IMR-90 (cell line): ENCODE results near the gene HCLS1. TPM values are rescaled to one million over a fixed set of nuclear protein-coding genes. Genes with fewer than 3 reads are reported as not detected.

Source experiments
- ATAC-seq: fragments of 200-7000 bp; cut with Tn5 transposase; 2 replicates; pipeline ENCODE4 v1.9.1; 2020; ENCODE audit warnings: low read depth, mild to moderate bottlenecking, moderate library complexity
- BruUV-seq: library from RNA; stranded (reverse); fragments of 400-500 nt; replicated peaks from 2 replicates; lab custom pipeline; 2021; lab: Mats Ljungman, UMichigan
- CTCF ChIA-PET: fragments of 300-600 bp; formaldehyde crosslinking; extraction: SDS; loops from one replicate; lab custom pipeline; 2021; ENCODE audit warnings: antibody characterized with exemption; lab: Yijun Ruan, JAX
- POLR2A ChIA-PET: fragments of 300-600 bp; sonication (Branson Sonifier 250); formaldehyde crosslinking; loops from one replicate; lab custom pipeline; 2022; ENCODE audit warnings: antibody characterized with exemption; ENCODE audit not compliant: unreplicated experiment; lab: Charles Lee
- DNase-seq: peaks from one replicate; pipeline ENCODE4 v3.0.0; 2013
- H2AFZ ChIP-seq: replicated peaks from 2 replicates; pipeline ENCODE3; 2013; ENCODE audit warnings: low read length, mild to moderate bottlenecking; ENCODE audit not compliant: poor library complexity
- H2AK5ac ChIP-seq: 2 replicates; pipeline ENCODE4 v1.6.1; 2013; ENCODE audit warnings: low read depth, low read length, inconsistent platforms
- H2AK9ac ChIP-seq: replicated peaks from 2 replicates; pipeline ENCODE3; 2013; ENCODE audit warnings: mild to moderate bottlenecking, low read depth, low read length, moderate library complexity; ENCODE audit not compliant: poor library complexity
- H2BK120ac ChIP-seq: 2 replicates; pipeline ENCODE4 v1.6.1; 2013; ENCODE audit warnings: low read depth, low read length, inconsistent platforms
- H2BK15ac ChIP-seq: 3 replicates; pipeline ENCODE4 v1.6.1; 2013; ENCODE audit warnings: low read depth, low read length, inconsistent platforms
- H2BK20ac ChIP-seq: 2 replicates; pipeline ENCODE4 v1.6.1; 2013; ENCODE audit warnings: low read depth, mild to moderate bottlenecking, inconsistent platforms, low read length, moderate library complexity
- H2BK5ac ChIP-seq: 2 replicates; pipeline ENCODE4 v1.6.1; 2013; ENCODE audit warnings: mild to moderate bottlenecking, low read depth, low read length, inconsistent platforms; ENCODE audit not compliant: poor library complexity, severe bottlenecking
- H3K14ac ChIP-seq: replicated peaks from 2 replicates; pipeline ENCODE4 v1.6.1; 2013; ENCODE audit warnings: low read depth, low read length, inconsistent platforms
- H3K18ac ChIP-seq: 2 replicates; pipeline ENCODE4 v1.6.1; 2013; ENCODE audit warnings: low read depth, low read length, control low read depth
- H3K23ac ChIP-seq: 2 replicates; pipeline ENCODE4 v1.6.1; 2013; ENCODE audit warnings: low read depth, low read length, inconsistent platforms
- H3K27ac ChIP-seq: 2 replicates; pipeline ENCODE4 v1.5.1; 2013; ENCODE audit warnings: mild to moderate bottlenecking, control low read depth, low read length; ENCODE audit not compliant: insufficient read depth
- H3K27me3 ChIP-seq: 2 replicates; pipeline ENCODE4 v1.6.1; 2013; ENCODE audit warnings: low read length; ENCODE audit not compliant: control insufficient read depth, insufficient read depth
- H3K36me3 ChIP-seq: 2 replicates; pipeline ENCODE4 v1.6.1; 2013; ENCODE audit warnings: low read length, mixed read lengths; ENCODE audit not compliant: control insufficient read depth, insufficient read depth
- H3K4ac ChIP-seq: 2 replicates; pipeline ENCODE4 v1.6.1; 2013; ENCODE audit warnings: low read depth, low read length, inconsistent platforms
- H3K4me1 ChIP-seq: 2 replicates; pipeline ENCODE4 v1.6.1; 2013; ENCODE audit warnings: low read length, mixed read lengths; ENCODE audit not compliant: control insufficient read depth, insufficient read depth
- H3K4me2 ChIP-seq: 2 replicates; pipeline ENCODE4 v1.6.1; 2013; ENCODE audit warnings: low read depth, mild to moderate bottlenecking, control low read depth, low read length, moderate library complexity
- H3K4me3 ChIP-seq: 2 replicates; pipeline ENCODE4 v1.5.1; 2013; ENCODE audit warnings: low read depth, mild to moderate bottlenecking, control low read depth, low read length, moderate library complexity; ENCODE audit not compliant: insufficient read depth
- H3K56ac ChIP-seq: 2 replicates; pipeline ENCODE4 v1.6.1; 2013; ENCODE audit warnings: low read length, inconsistent platforms; ENCODE audit not compliant: insufficient read depth; ENCODE audit errors: extremely low read depth
- H3K79me1 ChIP-seq, 2 experiments: 2 replicates each; pipeline ENCODE4 v1.6.1; 2013; ENCODE audit warnings: low read length in 2 of 2, inconsistent platforms in 1 of 2, low read depth in 1 of 2
- H3K9ac ChIP-seq: 2 replicates; pipeline ENCODE4 v1.6.1; 2013; ENCODE audit warnings: low read depth, low read length, control low read depth
- H3K9me1 ChIP-seq: 2 replicates; pipeline ENCODE4 v1.6.1; 2013; ENCODE audit warnings: low read length, inconsistent platforms; ENCODE audit not compliant: insufficient read depth
- H3K9me3 ChIP-seq: 2 replicates; pipeline ENCODE4 v1.6.1; 2013; ENCODE audit warnings: low read length; ENCODE audit not compliant: control insufficient read depth, insufficient read depth
- H4K20me1 ChIP-seq: 2 replicates; pipeline ENCODE4 v1.6.1; 2013; ENCODE audit warnings: low read length, inconsistent platforms; ENCODE audit not compliant: insufficient read depth
- H4K5ac ChIP-seq: 2 replicates; pipeline ENCODE4 v1.6.1; 2013; ENCODE audit warnings: mild to moderate bottlenecking, low read depth, low read length, control low read depth
- H4K8ac ChIP-seq, 2 experiments: 2 replicates each; pipeline ENCODE4 v1.6.1; 2013; ENCODE audit warnings: low read depth in 2 of 2, low read length in 2 of 2, control low read depth in 1 of 2, inconsistent platforms in 1 of 2
- H4K91ac ChIP-seq: 2 replicates; pipeline ENCODE4 v1.6.1; 2013; ENCODE audit warnings: low read depth, low read length, inconsistent platforms; ENCODE audit not compliant: insufficient read depth
- BHLHE40 ChIP-seq: fragments of 150-350 bp; IDR thresholded peaks from 2 replicates; pipeline ENCODE4 v1.6.1; 2016; ENCODE audit warnings: mild to moderate bottlenecking, low read depth, low read length
- CEBPB ChIP-seq: IDR thresholded peaks from 2 replicates; pipeline ENCODE4 v1.6.1; 2012; ENCODE audit warnings: low read depth, low read length, improper control_type of control experiment
- CTCF ChIP-seq: conservative IDR thresholded peaks from 2 replicates; pipeline ENCODE4 v1.5.1; 2012; ENCODE audit warnings: mild to moderate bottlenecking, low read depth, low read length, improper control_type of control experiment
- ELK1 ChIP-seq: fragments of 150-350 bp; IDR thresholded peaks from 2 replicates; pipeline ENCODE4 v1.6.1; 2016; ENCODE audit warnings: low read depth, mild to moderate bottlenecking, low read length, moderate library complexity, borderline replicate concordance
- FOS ChIP-seq: fragments of 150-350 bp; IDR thresholded peaks from 2 replicates; pipeline ENCODE4 v1.6.1; 2016; ENCODE audit warnings: low read depth, low read length
- MAFK ChIP-seq: IDR thresholded peaks from 2 replicates; pipeline ENCODE4 v1.6.1; 2012; ENCODE audit warnings: low read depth, low read length, improper control_type of control experiment
- MAZ ChIP-seq: IDR thresholded peaks from 2 replicates; pipeline ENCODE4 v1.6.1; 2012; ENCODE audit warnings: low read depth, mild to moderate bottlenecking, low read length, improper control_type of control experiment, moderate library complexity, borderline replicate concordance
- MXI1 ChIP-seq: IDR thresholded peaks from 2 replicates; pipeline ENCODE4 v1.6.1; 2012; ENCODE audit warnings: low read depth, mild to moderate bottlenecking, low read length, moderate library complexity, borderline replicate concordance
- NFE2L2 ChIP-seq: fragments of 150-350 bp; IDR thresholded peaks from 2 replicates; pipeline ENCODE4 v1.6.1; 2016; ENCODE audit warnings: low read depth, mild to moderate bottlenecking, low read length
- RAD21 ChIP-seq: IDR thresholded peaks from 2 replicates; pipeline ENCODE4 v1.6.1; 2012; ENCODE audit warnings: low read length, improper control_type of control experiment
- RCOR1 ChIP-seq: IDR thresholded peaks from 2 replicates; pipeline ENCODE4 v1.6.1; 2012; ENCODE audit warnings: mild to moderate bottlenecking, low read length, improper control_type of control experiment; ENCODE audit not compliant: insufficient replicate concordance
- USF2 ChIP-seq: fragments of 150-350 bp; IDR thresholded peaks from 2 replicates; pipeline ENCODE4 v1.6.1; 2017; ENCODE audit warnings: mild to moderate bottlenecking, antibody characterized with exemption, low read length, low read depth
- WGBS, 2 experiments: methylation state at CpG; one replicate each; pipeline versions ENCODE4 v1.1.5 to v1.1.7; 2013; ENCODE audit warnings: missing lambda C conversion rate in 2 of 2; ENCODE audit not compliant: insufficient read length in 1 of 2; ENCODE audit errors: extremely low coverage in 2 of 2; 5-methylcytosine and 5-hydroxymethylcytosine counted together
- dilution Hi-C: fragments of 300-500 bp; cut with HindIII; formaldehyde crosslinking; loops from one replicate; pipeline ENCODE4 v1.14.3; 2018; ENCODE audit warnings: low sequenced_read_pairs; ENCODE audit not compliant: unreplicated experiment
- in situ Hi-C: fragments of 300-500 bp; cut with MboI; formaldehyde crosslinking; loops from 3 replicates; pipeline ENCODE4 v1.14.3; 2019; ENCODE audit warnings: low sequenced_read_pairs, inconsistent platforms, mixed read lengths
- intact Hi-C: fragments of 100-400 bp; cut with micrococcal nuclease; formaldehyde crosslinking; loops from 2 replicates; pipeline ENCODE4 v1.10.0; 2022
- polyA plus RNA-seq, 3 experiments: library from polyadenylated mRNA; depleted of rRNA; stranded (reverse); fragments of >200 nt; gene quantifications; 2 replicates each; pipeline ENCODE4 v1.2.3, GENCODE V29; 2012; ENCODE audit warnings: low replicate concordance in 1 of 3
- total RNA-seq: library from RNA; depleted of rRNA; stranded (reverse); fragments of >200 nt; gene quantifications from 2 replicates; pipeline ENCODE4 v1.2.3, GENCODE V29; 2012

The HCLS1 gene
- total and polyA plus RNA-seq, 2 of the 4 experiments (the other 2 are of a cell fraction), result 0.54 to 0.67 TPM

GRCh38 chr3:121645054-121645453 lies 15.6 kb downstream of the HCLS1 start:
- no peak overlapping the region for H3K4me2 ChIP-seq
- ATAC-seq, result no peak
- in situ Hi-C loops, result no loop called here
- no peaks in the 10 kb centered on the region for H3K36me3 ChIP-seq
- no peak overlapping the region for H2AK5ac ChIP-seq
- H3K14ac ChIP-seq, result no peak overlapping the region
- H3K4ac ChIP-seq, result no peak overlapping the region
- intact Hi-C loops, result no loop called here
- H2BK120ac ChIP-seq, result no peak overlapping the region
- H3K4me1 ChIP-seq, result no peaks in the 10 kb centered on the region
- H2AFZ ChIP-seq, result no peak overlapping the region
- H3K4me3 ChIP-seq, result no peak overlapping the region
- H3K27ac ChIP-seq, result no peak overlapping the region
- no peak overlapping the region for H3K23ac ChIP-seq
- H3K9ac ChIP-seq, result no peak overlapping the region
- no peak overlapping the region for H2AK9ac ChIP-seq
- no peak overlapping the region for H4K5ac ChIP-seq
- no peak overlapping the region for H3K56ac ChIP-seq
- POLR2A ChIA-PET, result no interaction called here
- no peak overlapping the region for H4K91ac ChIP-seq
- H4K8ac ChIP-seq, result no peak overlapping the region
- no CpG with 5 or more reads among the region's 5 CpGs for WGBS, 2 experiments
- no peaks in the 10 kb centered on the region for H4K20me1 ChIP-seq
- H2BK5ac ChIP-seq, result no peak overlapping the region
- CTCF ChIA-PET, result no interaction called here
- no peak overlapping the region for H3K18ac ChIP-seq
- dilution Hi-C loops, result no loop called here
- BruUV-seq, result no TSS peak
- H2BK20ac ChIP-seq, result no peak overlapping the region
- no peak for DNase-seq
- no peak for TF ChIP-seq RCOR1
- TF ChIP-seq USF2, result no peak
- TF ChIP-seq RAD21, result no peak
- TF ChIP-seq ELK1, result no peak
- TF ChIP-seq CEBPB, result no peak
- no peak for TF ChIP-seq FOS
- TF ChIP-seq NFE2L2, result no peak
- TF ChIP-seq CTCF, result no peak
- no peak for TF ChIP-seq BHLHE40
- TF ChIP-seq MXI1, result no peak
- TF ChIP-seq MAZ, result no peak
- no peak for TF ChIP-seq MAFK
- H3K9me1 ChIP-seq, result no peaks in the 10 kb centered on the region
- H3K27me3 ChIP-seq, result no peaks in the 10 kb centered on the region; the same call in 1 of the 2 replicates
- H2BK15ac ChIP-seq, result no peak overlapping the region
- no peaks in the 10 kb centered on the region for H3K79me1 ChIP-seq
- H3K9me3 ChIP-seq, result no peaks in the 10 kb centered on the region
